ENCODE results near the gene BAIAP2L1. TPM values are rescaled to one million over a fixed set of nuclear protein-coding genes. Genes with fewer than 3 reads are reported as not detected.
A peak's percentile ranks its signal among the peaks of the same experiment; 100 is the strongest.
"Not testable (repeated sequence)": the region's sequence is repeated elsewhere in the genome, so short reads cannot be mapped to it uniquely, and the experiment has no call there.

Gene BAIAP2L1
- total and polyA plus RNA-seq, 2 donors = 3.7 to 4.9 TPM

GRCh38 chr7:98414205-98414900 lies 13.5 kb upstream of the BAIAP2L1 start:
- WGBS = 90% methylated on average over 6 of the region's 6 CpGs
- Histone ChIP-seq H3K4me3 (ENCODE audit: low read depth, low read length) (no peak overlapping the region), H3K27ac (ENCODE audit: low read depth) (no peak overlapping the region), H3K36me3 (ENCODE audit: insufficient read depth) (no peaks in the 10 kb centered on the region), H3K4me1 (ENCODE audit: insufficient read depth) (no peaks in the 10 kb centered on the region)
- no peak for DNase-seq (ENCODE audit: extremely low spot score)

GRCh38 chr7:98413655-98414054 lies 12.8 kb upstream of the BAIAP2L1 start:
- H3K27ac ChIP-seq (ENCODE audit: low read depth); DNase-seq (ENCODE audit: extremely low spot score); H3K4me3 ChIP-seq (ENCODE audit: low read depth, low read length); H3K36me3 ChIP-seq (ENCODE audit: insufficient read depth); H3K4me1 ChIP-seq (ENCODE audit: insufficient read depth): not testable (repeated sequence)
- 86% methylated on average over 6 of the region's 6 CpGs for WGBS

GRCh38 chr7:98409843-98410242 lies 9.0 kb upstream of the BAIAP2L1 start:
- Histone ChIP-seq H3K27ac (ENCODE audit: low read depth) (no peak overlapping the region), H3K4me3 (ENCODE audit: low read depth, low read length) (no peak overlapping the region), H3K4me1 (ENCODE audit: insufficient read depth) (no peaks in the 10 kb centered on the region), H3K36me3 (ENCODE audit: insufficient read depth) (no peaks in the 10 kb centered on the region)
- no peak for DNase-seq (ENCODE audit: extremely low spot score)
- 78% methylated on average over 3 of the region's 3 CpGs for WGBS

GRCh38 chr7:98408146-98408545 lies 7.3 kb upstream of the BAIAP2L1 start:
- WGBS = 95% methylated on average over 7 of the region's 7 CpGs
- not testable (repeated sequence) for H3K4me3 ChIP-seq (ENCODE audit: low read depth, low read length); H3K27ac ChIP-seq (ENCODE audit: low read depth); H3K36me3 ChIP-seq (ENCODE audit: insufficient read depth); DNase-seq (ENCODE audit: extremely low spot score); H3K4me1 ChIP-seq (ENCODE audit: insufficient read depth)

- DNase-seq (ENCODE audit: extremely low spot score) = no peak
- Histone ChIP-seq H3K27ac (ENCODE audit: low read depth) (no peak overlapping the region), H3K4me3 (ENCODE audit: low read depth, low read length) (no peak overlapping the region), H3K36me3 (ENCODE audit: insufficient read depth) (no peaks in the 10 kb centered on the region), H3K4me1 (ENCODE audit: insufficient read depth) (no peaks in the 10 kb centered on the region)
- WGBS = 86% methylated on average over 9 of the region's 9 CpGs
These were observed 5.9 kb upstream of the BAIAP2L1 start for GRCh38 chr7:98406827-98407226.

- Histone ChIP-seq H3K36me3 (ENCODE audit: insufficient read depth) (no peaks in the 10 kb centered on the region), H3K4me1 (ENCODE audit: insufficient read depth) (peaks cover 2% of the 10 kb centered on the region), H3K27ac (ENCODE audit: low read depth) (no peak overlapping the region), H3K4me3 (ENCODE audit: low read depth, low read length) (no peak overlapping the region)
- DNase-seq (ENCODE audit: extremely low spot score) = no peak
- 76% methylated on average over 2 of the region's 2 CpGs for WGBS
These were observed 4.0 kb upstream of the BAIAP2L1 start for GRCh38 chr7:98404840-98405239.

- 7% methylated on average over 20 of the region's 22 CpGs for WGBS
- H3K4me1 ChIP-seq (ENCODE audit: insufficient read depth) = peaks cover 2% of the 10 kb centered on the region
- no peaks in the 10 kb centered on the region for H3K36me3 ChIP-seq (ENCODE audit: insufficient read depth)
- H3K4me3 ChIP-seq (ENCODE audit: low read depth, low read length) = peak overlapping the region; percentile 52
- DNase-seq (ENCODE audit: extremely low spot score) = no peak
- no peak overlapping the region for H3K27ac ChIP-seq (ENCODE audit: low read depth)
These were observed 874 bp downstream of the BAIAP2L1 start for GRCh38 chr7:98399890-98400541.

- Histone ChIP-seq H3K27ac (ENCODE audit: low read depth) (no peak overlapping the region), H3K36me3 (ENCODE audit: insufficient read depth) (no peaks in the 10 kb centered on the region), H3K4me3 (ENCODE audit: low read depth, low read length) (no peak overlapping the region), H3K4me1 (ENCODE audit: insufficient read depth) (peaks cover 2% of the 10 kb centered on the region)
- 22% methylated on average over 7 of the region's 7 CpGs for WGBS
- no peak for DNase-seq (ENCODE audit: extremely low spot score)
These were observed 1.4 kb downstream of the BAIAP2L1 start for GRCh38 chr7:98399462-98399861.

GRCh38 chr7:98398567-98399372 lies 2.1 kb downstream of the BAIAP2L1 start:
- H3K4me1 ChIP-seq (ENCODE audit: insufficient read depth) = peaks cover 2% of the 10 kb centered on the region
- H3K4me3 ChIP-seq (ENCODE audit: low read depth, low read length) = no peak overlapping the region
- H3K36me3 ChIP-seq (ENCODE audit: insufficient read depth) = no peaks in the 10 kb centered on the region
- H3K27ac ChIP-seq (ENCODE audit: low read depth) = no peak overlapping the region
- 53% methylated on average over 20 of the region's 20 CpGs for WGBS
- DNase-seq (ENCODE audit: extremely low spot score) = no peak

GRCh38 chr7:98396768-98397167 lies 4.1 kb downstream of the BAIAP2L1 start:
- no peak overlapping the region for H3K27ac ChIP-seq (ENCODE audit: low read depth)
- WGBS = 95% methylated on average over 2 of the region's 2 CpGs
- peaks cover 2% of the 10 kb centered on the region for H3K4me1 ChIP-seq (ENCODE audit: insufficient read depth)
- H3K4me3 ChIP-seq (ENCODE audit: low read depth, low read length) = no peak overlapping the region
- DNase-seq (ENCODE audit: extremely low spot score) = no peak
- no peaks in the 10 kb centered on the region for H3K36me3 ChIP-seq (ENCODE audit: insufficient read depth)

GRCh38 chr7:98395951-98396350 lies 4.9 kb downstream of the BAIAP2L1 start:
- no peaks in the 10 kb centered on the region for H3K4me1 ChIP-seq (ENCODE audit: insufficient read depth)
- WGBS = 90% methylated on average over 3 of the region's 3 CpGs
- H3K27ac ChIP-seq (ENCODE audit: low read depth) = no peak overlapping the region
- DNase-seq (ENCODE audit: extremely low spot score) = no peak
- no peak overlapping the region for H3K4me3 ChIP-seq (ENCODE audit: low read depth, low read length)
- H3K36me3 ChIP-seq (ENCODE audit: insufficient read depth) = no peaks in the 10 kb centered on the region

- DNase-seq (ENCODE audit: extremely low spot score) = no peak
- no peak overlapping the region for H3K4me3 ChIP-seq (ENCODE audit: low read depth, low read length)
- H3K27ac ChIP-seq (ENCODE audit: low read depth) = no peak overlapping the region
- WGBS = 91% methylated on average over 4 of the region's 4 CpGs
- H3K4me1 ChIP-seq (ENCODE audit: insufficient read depth) = no peaks in the 10 kb centered on the region
- H3K36me3 ChIP-seq (ENCODE audit: insufficient read depth) = no peaks in the 10 kb centered on the region
These were observed 5.4 kb downstream of the BAIAP2L1 start for GRCh38 chr7:98395481-98395880.

GRCh38 chr7:98394377-98394836 lies 6.5 kb downstream of the BAIAP2L1 start:
- 40% methylated on average over 5 of the region's 5 CpGs for WGBS
- no peak overlapping the region for H3K27ac ChIP-seq (ENCODE audit: low read depth)
- no peak for DNase-seq (ENCODE audit: extremely low spot score)
- no peaks in the 10 kb centered on the region for H3K36me3 ChIP-seq (ENCODE audit: insufficient read depth)
- no peaks in the 10 kb centered on the region for H3K4me1 ChIP-seq (ENCODE audit: insufficient read depth)
- no peak overlapping the region for H3K4me3 ChIP-seq (ENCODE audit: low read depth, low read length)
